DMS53 treated with DMSO at 0.1 percent for 48 hours (cell line): ENCODE data around the gene UBE2J2.
A peak's percentile ranks its signal among the peaks of the same experiment; 100 is the strongest.

Source experiments
- DNase-seq: peaks from one replicate; lab custom pipeline; 2025; ENCODE audit not compliant: unreplicated experiment; lab: John Stamatoyannopoulos, UW

UBE2J2 gene

DNA sequence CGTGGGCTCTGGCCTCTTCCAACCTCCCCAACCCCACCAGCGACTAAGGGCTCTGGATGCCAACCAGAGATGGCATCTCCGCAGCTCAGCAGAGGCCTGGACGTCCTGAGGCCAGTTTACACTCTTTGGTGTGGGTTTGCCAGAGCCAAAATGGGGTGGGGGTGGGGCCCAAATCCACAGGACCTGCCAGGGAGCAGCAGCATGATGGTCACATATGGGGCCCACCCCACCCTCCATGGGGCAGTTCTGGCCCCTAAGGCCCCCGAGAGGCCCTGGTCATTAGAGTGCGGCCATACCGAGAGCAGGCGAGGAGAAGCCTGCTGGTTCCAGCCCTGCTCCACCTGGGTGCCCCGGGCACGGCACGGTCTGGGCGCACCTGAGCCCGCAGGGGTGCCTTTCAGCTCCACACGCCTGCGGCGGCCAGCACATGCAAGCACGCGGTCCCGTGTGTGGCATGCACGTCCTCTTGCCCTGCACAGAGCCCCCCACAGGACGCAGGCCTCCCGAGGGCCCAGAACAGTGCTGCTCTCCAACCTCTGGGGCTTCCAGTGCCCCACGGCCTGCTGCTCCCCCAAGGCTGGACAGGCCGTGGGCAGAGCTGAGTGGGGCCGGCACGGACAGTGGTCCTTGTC lies 31.9 kb downstream of the UBE2J2 start:
- DNase-seq: no peak

DNA sequence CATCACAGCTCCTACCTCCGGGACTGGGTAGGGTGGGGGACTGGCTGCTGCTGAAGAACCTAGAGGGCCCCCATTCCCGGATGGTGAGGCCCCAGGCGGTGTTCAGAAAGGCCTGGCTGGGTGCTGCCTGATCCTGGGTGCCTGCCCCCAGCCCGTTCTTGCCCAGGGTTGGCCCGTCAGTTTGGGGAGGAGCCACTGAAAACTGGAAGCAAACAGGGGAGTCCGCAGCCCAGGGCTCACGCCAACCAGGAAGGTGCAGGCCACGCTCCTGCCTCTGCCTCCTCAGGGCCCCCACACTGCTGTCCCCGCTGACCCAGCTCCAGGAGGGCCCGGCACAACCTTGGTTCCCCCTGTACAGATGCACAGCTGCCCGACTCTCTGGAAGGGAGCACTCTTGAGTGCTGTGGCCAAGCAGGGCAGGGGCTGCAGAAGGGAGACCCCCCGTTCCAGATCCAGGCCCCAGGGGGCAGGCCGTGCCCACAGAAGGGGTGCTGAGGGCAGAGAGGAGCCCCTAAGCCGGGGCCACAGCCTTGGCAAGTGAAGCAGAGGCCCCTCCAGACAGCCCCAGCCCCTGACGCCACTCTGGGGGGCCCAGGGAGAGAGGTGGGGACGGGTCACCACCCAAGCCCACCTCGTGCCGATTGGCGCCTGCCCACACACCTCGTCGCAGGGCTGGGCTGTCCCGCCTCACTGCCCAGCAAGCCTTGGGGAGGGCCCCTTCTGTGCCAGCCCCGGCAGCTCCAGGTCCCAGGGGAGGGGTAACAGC lies 32.6 kb downstream of the UBE2J2 start:
- peak; percentile 18 for DNase-seq

DNA sequence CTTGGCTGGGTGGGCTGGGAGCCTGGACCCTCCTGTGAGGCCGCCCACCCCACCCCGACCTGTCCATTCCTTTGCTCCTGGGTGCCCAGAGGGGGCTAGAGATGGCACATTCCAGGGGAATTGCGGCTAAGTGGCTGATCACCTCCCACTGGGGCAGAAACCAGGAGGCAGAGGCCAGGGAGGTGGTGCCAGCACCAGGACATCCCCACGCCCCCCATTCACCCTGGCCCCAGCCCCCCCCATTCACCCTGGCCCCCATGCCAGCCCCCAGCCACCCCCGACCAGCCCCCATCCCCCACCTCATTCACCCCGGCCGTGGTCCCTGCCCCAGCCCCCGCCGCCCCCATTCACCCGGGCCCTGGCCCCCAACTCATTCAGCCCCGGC lies 33.3 kb downstream of the UBE2J2 start:
- DNase-seq: no peak

DNA sequence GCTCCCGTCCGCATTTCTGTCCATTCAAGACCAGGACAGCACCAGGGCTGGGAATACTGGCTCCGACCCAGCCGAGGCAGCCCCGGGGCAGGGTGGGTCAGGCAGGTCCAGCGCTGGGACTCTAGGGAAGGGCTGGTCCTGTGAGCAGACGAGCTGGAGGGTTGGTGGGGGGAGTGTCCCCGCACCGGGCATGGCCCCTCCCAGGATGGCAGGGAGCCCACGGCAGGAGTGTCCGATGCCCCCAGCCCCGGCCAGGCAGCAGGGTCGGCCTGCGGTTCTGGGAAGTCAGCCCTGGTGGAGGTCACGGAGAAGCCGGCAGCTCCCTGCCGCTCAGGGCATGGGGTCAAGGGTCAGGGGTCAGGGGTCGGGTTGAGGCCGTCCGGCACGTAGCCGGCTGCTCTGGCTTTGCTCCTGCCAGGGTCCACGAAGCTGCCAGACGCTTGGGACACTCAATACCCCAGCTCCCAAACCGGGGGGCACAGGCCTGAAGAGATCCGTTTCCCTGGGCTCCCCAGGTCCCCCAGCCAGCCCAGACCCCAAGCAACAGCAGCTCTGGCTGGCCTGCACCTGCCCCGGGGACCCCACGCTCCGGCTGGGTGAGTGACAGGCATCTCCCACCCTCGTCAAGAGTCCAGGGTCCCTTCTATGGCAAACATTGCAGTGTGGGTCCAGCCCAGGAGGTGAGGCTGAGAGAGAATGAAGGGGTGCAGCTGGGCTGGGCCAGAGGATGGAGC lies 33.9 kb downstream of the UBE2J2 start:
- DNase-seq: no peak

- DNase-seq: no peak
Measured at GRCh38 chr1:1239227-1239613, 34.4 kb downstream of the UBE2J2 start.

- no peak for DNase-seq
Measured at GRCh38 chr1:1238702-1239178, 34.9 kb downstream of the UBE2J2 start.

GRCh38 chr1:1237874-1238701 lies 35.6 kb downstream of the UBE2J2 start:
- DNase-seq: no peak

GRCh38 chr1:1236945-1237873 lies 36.4 kb downstream of the UBE2J2 start:
- no peak for DNase-seq

DNA sequence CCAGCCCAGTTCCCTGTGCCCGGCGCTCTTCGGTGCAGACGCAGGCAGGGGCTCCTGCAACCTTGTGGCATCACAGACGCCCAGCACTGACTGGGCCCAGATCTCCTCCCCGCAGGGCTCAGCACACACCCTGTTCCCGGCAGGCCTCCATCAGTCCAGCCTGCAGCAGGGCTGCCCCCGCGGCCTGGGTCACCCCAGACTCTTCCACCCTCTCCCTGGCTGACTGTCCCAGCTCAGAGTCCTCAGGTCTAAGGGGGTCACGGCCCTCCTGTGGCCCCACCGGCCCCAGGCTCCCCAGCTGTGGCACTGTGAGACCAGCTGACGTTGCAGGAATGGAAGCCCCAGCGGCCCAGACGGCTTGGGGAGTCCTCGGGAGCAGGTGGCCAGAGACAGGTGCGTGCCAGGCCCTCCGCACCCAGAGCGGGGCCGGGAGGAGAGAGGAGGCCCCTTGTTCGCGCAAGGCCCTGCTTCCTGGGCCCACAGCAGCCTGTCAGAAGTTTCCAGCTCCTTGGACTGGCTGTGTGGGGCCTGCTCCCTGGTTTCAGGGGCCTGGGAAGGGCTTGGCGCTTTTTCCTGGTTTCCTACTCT lies 37.4 kb downstream of the UBE2J2 start:
- DNase-seq: no peak

- no peak for DNase-seq
Measured at GRCh38 chr1:1235016-1235744, 38.5 kb downstream of the UBE2J2 start.

- DNase-seq: no peak
Measured at GRCh38 chr1:1234180-1234808, 39.4 kb downstream of the UBE2J2 start.

DNA sequence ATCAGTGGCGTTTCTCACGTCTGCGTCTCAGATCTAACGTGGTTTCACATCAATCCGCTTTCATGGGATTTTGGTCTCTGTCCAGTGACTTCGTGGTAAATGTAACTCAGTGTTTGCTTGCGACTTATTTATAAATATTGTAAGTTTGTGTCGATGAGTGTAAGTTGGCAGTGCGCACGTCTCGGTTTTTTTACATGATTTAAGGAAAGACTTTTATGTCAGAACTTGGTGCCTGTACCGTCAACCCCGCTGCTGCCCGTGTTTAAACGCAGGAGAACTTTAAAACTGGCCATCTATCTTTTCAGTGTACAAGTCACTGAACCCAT lies 40.1 kb downstream of the UBE2J2 start:
- no peak for DNase-seq

- DNase-seq: no peak
Measured at GRCh38 chr1:1232796-1233566, 40.7 kb downstream of the UBE2J2 start.

DNA sequence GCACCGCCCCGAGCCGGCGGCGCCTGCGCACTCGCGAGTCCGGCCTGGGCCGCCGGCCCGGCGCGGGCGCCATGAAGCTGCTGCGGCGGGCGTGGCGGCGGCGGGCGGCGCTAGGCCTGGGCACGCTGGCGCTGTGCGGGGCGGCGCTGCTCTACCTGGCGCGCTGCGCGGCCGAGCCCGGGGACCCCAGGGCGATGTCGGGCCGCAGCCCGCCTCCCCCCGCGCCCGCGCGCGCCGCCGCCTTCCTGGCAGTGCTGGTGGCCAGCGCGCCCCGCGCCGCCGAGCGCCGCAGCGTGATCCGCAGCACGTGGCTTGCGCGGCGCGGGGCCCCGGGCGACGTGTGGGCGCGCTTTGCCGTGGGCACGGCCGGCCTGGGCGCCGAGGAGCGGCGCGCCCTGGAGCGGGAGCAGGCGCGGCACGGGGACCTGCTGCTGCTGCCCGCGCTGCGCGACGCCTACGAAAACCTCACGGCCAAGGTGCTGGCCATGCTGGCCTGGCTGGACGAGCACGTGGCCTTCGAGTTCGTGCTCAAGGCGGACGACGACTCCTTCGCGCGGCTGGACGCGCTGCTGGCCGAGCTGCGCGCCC lies 41.4 kb downstream of the UBE2J2 start, which contains the start of gene B3GALT6:
Gene B3GALT6, plus strand, starts transcription at position 30 of the 588 bp plus-strand sequence. Its CDS starts 42 bp downstream, at position 72.
- no peak for DNase-seq

DNA sequence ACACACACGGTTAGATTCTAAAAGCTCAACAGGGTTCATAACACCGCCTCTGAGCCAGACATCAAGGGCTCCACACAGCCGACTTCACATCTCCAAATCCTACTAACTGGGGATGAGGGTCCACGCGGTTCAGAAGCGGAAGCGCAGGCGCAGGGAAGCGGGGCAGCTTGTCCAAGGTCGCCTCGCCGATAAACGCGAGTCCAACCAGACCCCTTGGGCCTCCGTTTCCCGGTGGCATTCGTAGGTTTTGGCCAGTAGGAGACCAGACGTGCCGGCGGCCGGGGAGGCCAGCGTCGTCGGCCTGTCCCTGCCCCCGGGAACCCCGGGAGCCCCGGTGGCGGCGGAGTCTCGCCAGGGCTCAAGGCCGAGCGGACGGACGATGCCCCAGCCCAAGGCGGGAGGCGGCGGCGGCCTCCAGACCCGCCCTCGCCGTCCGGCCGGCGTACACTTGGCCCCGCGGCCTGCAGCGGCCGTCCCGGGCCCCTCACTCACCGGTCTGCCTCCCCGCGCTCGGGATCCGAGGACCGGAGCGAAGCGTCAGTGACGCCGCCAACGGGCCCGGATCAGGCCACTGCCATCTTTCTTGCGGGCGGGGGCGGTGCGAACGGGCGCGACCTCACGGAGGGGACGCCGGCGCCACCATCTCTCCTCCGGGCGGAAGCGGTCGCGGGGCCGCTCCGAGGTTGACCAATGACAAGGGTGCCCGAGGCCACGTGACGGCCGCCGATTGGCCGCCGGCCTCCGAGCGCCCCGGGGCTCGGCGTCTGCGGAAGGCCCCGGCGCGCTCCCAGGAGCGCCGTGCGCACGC lies 42.0 kb downstream of the UBE2J2 start, which contains the start of gene SDF4:
Gene SDF4, minus strand, starts transcription at position 602 of the 808 bp plus-strand sequence. CDS start 3,229 bp downstream, outside the sequence.
- peak; percentile 94 for DNase-seq

DNA sequence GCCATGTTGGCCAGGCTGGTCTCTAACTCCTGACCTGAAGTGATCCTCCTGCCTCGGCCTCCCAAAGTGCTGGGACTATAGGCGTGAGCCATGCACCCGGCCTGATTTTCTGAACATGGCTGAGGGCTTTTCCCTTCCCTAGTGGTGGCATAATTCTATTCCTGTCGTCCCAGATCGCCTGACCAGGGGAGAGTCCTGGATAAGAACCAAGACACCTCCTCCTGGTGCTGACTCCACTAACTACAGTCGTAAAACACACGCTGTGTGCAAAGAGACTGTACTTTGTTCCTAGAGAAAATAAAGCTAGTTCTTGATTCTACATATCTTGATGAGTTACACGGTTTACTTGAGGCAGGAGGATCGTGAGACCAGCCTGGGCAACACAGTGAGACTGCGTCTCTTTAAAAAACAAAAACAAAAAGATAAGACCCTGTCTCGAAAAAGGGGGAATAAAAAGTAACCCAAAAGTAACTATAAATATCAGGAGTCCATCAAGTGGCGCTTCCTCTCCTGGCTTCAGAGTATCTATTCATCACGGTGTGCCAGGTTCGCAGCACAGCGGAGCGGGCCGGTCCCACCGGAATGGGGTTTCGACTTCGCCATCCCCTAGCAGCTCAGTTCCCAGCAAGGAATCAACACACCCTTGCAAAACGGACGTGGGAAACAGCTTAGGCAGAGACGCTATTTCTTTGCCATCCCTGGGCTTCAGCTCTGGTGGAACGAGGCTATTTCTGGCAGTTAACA lies 42.8 kb downstream of the UBE2J2 start:
- no peak for DNase-seq
